NCI-H774 (cell line): ENCODE measurements around the gene TOR1B.
"Not testable (repeated sequence)": the region's sequence is repeated elsewhere in the genome, so short reads cannot be mapped to it uniquely, and the experiment has no call there.

ENCODE experiments used
- DNase-seq: peaks from one replicate; lab custom pipeline; 2025; lab: John Stamatoyannopoulos, UW

Gene TOR1B

GRCh38 chr9:129802833-129803675 lies at the start of gene TOR1B:
Gene TOR1B (plus strand): TSS chr9:129803184. CDS start chr9:129803213, 29 bp downstream.
- peak; percentile 96 for DNase-seq

- no peak for DNase-seq
These were observed 47.8 kb upstream of the TOR1B start for GRCh38 chr9:129755151-129755550.

- DNase-seq = no peak
These were observed 46.8 kb upstream of the TOR1B start for GRCh38 chr9:129756191-129756590.

GRCh38 chr9:129757045-129757444 lies 45.9 kb upstream of the TOR1B start:
- no peak for DNase-seq

GRCh38 chr9:129759319-129759718 lies 43.7 kb upstream of the TOR1B start:
- no peak for DNase-seq

GRCh38 chr9:129759804-129760502 lies 43.0 kb upstream of the TOR1B start:
- no peak for DNase-seq

- not testable (repeated sequence) for DNase-seq
These were observed 42.2 kb upstream of the TOR1B start for GRCh38 chr9:129760784-129761183.

GRCh38 chr9:129761293-129761900 lies 41.6 kb upstream of the TOR1B start:
- no peak for DNase-seq

- DNase-seq = no peak
These were observed 41.0 kb upstream of the TOR1B start for GRCh38 chr9:129761901-129762369.

GRCh38 chr9:129762370-129762984 lies 40.5 kb upstream of the TOR1B start:
- not testable (repeated sequence) for DNase-seq

GRCh38 chr9:129762985-129763926 lies 39.7 kb upstream of the TOR1B start:
- no peak for DNase-seq

GRCh38 chr9:129765764-129766317 lies 37.1 kb upstream of the TOR1B start:
- DNase-seq = no peak

GRCh38 chr9:129768486-129768885 lies 34.5 kb upstream of the TOR1B start:
- no peak for DNase-seq

- no peak for DNase-seq
These were observed 33.3 kb upstream of the TOR1B start for GRCh38 chr9:129769669-129770068.

GRCh38 chr9:129770741-129771140 lies 32.2 kb upstream of the TOR1B start:
- DNase-seq = no peak

- DNase-seq = no peak
These were observed 29.5 kb upstream of the TOR1B start for GRCh38 chr9:129773262-129774048.

- DNase-seq = no peak
These were observed 28.1 kb upstream of the TOR1B start for GRCh38 chr9:129774791-129775447.

GRCh38 chr9:129775448-129775798 lies 27.6 kb upstream of the TOR1B start:
- no peak for DNase-seq

GRCh38 chr9:129776096-129776495 lies 26.9 kb upstream of the TOR1B start:
- not testable (repeated sequence) for DNase-seq

GRCh38 chr9:129776566-129776937 lies 26.4 kb upstream of the TOR1B start:
- DNase-seq = no peak
